Urinary bladder (tissue), 4 donors: ENCODE data around the gene ATP2A3. TPM values are rescaled to one million over a fixed set of nuclear protein-coding genes. Genes with fewer than 3 reads are reported as not detected.

Experiments
- DNase-seq: peaks from one replicate; pipeline ENCODE4 v3.0.0-alpha.2; 2015; ENCODE audit errors: extremely low spot score
- H3K27ac ChIP-seq: one replicate; pipeline ENCODE4 v1.5.1; 2013; ENCODE audit warnings: low read depth, mild to moderate bottlenecking, moderate library complexity
- H3K36me3 ChIP-seq: one replicate; pipeline ENCODE4 v1.6.1; 2013; ENCODE audit warnings: mild to moderate bottlenecking, moderate library complexity; ENCODE audit not compliant: insufficient read depth
- H3K4me1 ChIP-seq: one replicate; pipeline ENCODE4 v1.6.1; 2013; ENCODE audit warnings: mild to moderate bottlenecking, moderate library complexity; ENCODE audit not compliant: insufficient read depth
- H3K4me3 ChIP-seq: one replicate; pipeline ENCODE4 v1.5.1; 2013; ENCODE audit warnings: low read depth, low read length
- WGBS: extraction: QIAGEN DNeasy Blood & Tissue Kit; methylation state at CpG from one replicate; pipeline ENCODE4 v1.1.7; 2013; 5-methylcytosine and 5-hydroxymethylcytosine counted together
- polyA plus RNA-seq: library from polyadenylated mRNA; stranded (reverse); fragments of 200-250 nt; gene quantifications from one replicate; pipeline ENCODE4 v1.2.3, GENCODE V29; 2013
- total RNA-seq: library from RNA; depleted of rRNA; stranded (reverse); fragments of >200 nt; gene quantifications from one replicate; pipeline ENCODE4 v1.2.3, GENCODE V29; 2014
- donor health status: healthy with polysubstance abuse.
- donor health status: healthy.

ATP2A3 gene
- total and polyA plus RNA-seq, 2 donors: 7.1 to 28.1 TPM

DNA sequence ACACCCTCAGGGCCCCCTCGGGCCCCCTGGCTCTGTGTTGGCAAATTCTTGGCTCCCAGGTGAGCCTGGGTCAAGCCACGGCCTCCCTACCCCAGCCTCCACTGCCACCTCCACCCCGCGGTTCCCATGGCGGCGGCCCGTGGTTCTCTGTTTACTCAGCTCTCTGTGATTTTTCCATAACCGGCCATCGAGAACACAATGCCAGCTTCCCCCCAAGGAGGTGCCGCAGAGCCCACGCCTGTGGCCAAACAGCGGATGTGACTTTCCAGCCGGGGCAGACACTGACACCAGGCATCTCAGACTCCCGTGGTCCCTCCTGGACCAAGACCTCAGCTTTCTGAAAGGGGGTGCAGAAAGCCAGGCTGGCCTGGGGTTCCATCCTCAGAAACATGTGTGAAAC is 21.6 kb upstream of the ATP2A3 start:
- Histone ChIP-seq H3K36me3 (no peaks in the 10 kb centered on the region), H3K4me1 (no peaks in the 10 kb centered on the region), H3K4me3 (no peak overlapping the region), H3K27ac (no peak overlapping the region)
- WGBS: 67% methylated on average over 14 of the region's 14 CpGs
- DNase-seq: no peak

DNA sequence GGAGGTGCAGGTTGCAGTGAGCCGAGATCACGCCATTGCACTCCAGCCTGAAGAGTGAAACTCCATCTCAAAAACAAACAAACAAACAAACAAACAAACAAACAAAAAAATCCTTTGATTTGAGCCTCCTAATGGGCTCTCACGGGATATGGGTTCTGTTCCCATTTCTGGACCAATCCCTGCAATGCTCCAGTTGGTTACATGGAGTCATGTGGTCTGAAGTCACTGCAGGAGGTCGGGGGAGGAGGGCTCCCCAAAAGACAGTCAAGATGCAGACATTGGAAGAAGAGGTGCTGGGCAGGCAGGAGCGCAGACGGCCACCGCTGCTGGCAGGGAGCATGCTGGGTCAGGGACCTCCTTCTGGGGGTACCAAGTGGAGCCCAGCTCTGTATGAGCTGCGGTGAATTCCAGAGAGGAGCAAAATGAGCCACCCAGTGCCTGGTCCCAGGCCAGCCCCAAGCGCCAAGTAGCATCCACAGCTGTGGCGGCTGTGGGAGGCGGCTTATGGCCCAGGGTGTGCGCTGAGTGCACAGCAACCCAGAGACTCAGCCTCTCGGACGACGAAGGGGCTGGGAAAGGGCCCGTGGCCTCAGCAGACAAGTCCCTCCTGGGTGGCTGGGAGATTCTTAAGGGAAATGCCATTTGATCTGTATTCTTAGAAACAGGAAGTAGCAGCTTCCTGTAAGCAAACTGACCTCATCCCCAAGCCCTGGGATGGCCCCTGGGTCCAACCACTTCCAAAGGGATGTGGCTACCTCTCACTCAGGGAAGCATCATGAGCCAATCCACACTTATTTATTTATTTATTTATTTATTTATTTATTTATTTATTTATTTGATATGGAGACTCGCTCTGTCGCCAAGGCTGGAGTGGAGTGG is 19.6 kb upstream of the ATP2A3 start:
- no peak for DNase-seq
- no peaks in the 10 kb centered on the region for H3K4me1 ChIP-seq
- H3K36me3 ChIP-seq: no peaks in the 10 kb centered on the region
- no peak overlapping the region for H3K4me3 ChIP-seq
- no peak overlapping the region for H3K27ac ChIP-seq
- 77% methylated on average over 18 of the region's 18 CpGs for WGBS

GRCh38 chr17:3982541-3983017 is 18.3 kb upstream of the ATP2A3 start:
- no peak overlapping the region for H3K4me3 ChIP-seq
- no peak for DNase-seq
- H3K36me3 ChIP-seq: no peaks in the 10 kb centered on the region
- 86% methylated on average over 8 of the region's 8 CpGs for WGBS
- H3K4me1 ChIP-seq: no peaks in the 10 kb centered on the region
- no peak overlapping the region for H3K27ac ChIP-seq

DNA sequence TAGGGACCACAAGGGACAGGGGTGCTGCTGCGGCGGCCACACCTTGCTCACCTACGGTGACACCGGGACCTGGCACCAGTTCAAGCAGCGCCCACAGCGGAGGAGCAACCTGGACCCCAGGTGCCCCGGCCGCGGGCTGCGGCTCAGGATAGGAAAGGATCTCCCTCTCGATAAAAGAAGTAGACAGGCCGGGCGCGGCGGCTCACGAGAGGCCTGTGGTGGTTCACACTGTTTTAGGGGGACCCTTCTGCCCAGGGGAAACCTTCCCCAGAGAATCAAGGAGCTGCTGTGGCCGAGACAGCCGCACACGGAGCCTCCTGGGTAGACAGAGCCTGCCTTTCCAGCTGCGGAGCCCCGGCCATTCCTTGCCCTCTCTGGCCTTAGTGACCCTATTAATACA is 17.9 kb upstream of the ATP2A3 start:
- Histone ChIP-seq H3K27ac (no peak overlapping the region), H3K4me1 (no peaks in the 10 kb centered on the region), H3K4me3 (no peak overlapping the region), H3K36me3 (no peaks in the 10 kb centered on the region)
- DNase-seq: no peak
- 89% methylated on average over 21 of the region's 21 CpGs for WGBS

GRCh38 chr17:3981455-3981854 is 17.2 kb upstream of the ATP2A3 start:
- no peaks in the 10 kb centered on the region for H3K4me1 ChIP-seq
- H3K36me3 ChIP-seq: no peaks in the 10 kb centered on the region
- H3K4me3 ChIP-seq: no peak overlapping the region
- H3K27ac ChIP-seq: no peak overlapping the region
- no peak for DNase-seq
- 77% methylated on average over 23 of the region's 23 CpGs for WGBS

- H3K27ac ChIP-seq: no peak overlapping the region
- 81% methylated on average over 19 of the region's 19 CpGs for WGBS
- DNase-seq: no peak
- no peaks in the 10 kb centered on the region for H3K4me1 ChIP-seq
- H3K4me3 ChIP-seq: no peak overlapping the region
- H3K36me3 ChIP-seq: no peaks in the 10 kb centered on the region
These were observed 16.3 kb upstream of the ATP2A3 start for GRCh38 chr17:3980381-3981014.

DNA sequence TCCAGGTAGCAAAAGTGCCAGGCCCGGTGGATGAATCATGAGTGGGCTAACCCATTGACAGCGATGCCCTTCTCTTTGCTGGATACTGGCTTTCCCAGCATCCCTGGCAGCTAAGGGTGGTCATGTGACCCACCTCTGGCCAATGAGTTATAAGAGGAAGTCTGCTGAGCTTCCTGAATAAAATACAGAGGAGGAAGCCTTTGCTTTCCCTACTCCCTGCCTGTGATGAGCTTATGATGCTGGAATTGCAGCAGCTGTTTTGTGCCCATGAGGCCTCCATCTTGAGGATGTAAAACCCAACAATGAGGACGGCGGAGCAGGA is 15.0 kb upstream of the ATP2A3 start:
- 97% methylated on average over 4 of the region's 4 CpGs for WGBS
- Histone ChIP-seq H3K4me1 (no peaks in the 10 kb centered on the region), H3K27ac (no peak overlapping the region), H3K36me3 (no peaks in the 10 kb centered on the region), H3K4me3 (no peak overlapping the region)
- DNase-seq: no peak

DNA sequence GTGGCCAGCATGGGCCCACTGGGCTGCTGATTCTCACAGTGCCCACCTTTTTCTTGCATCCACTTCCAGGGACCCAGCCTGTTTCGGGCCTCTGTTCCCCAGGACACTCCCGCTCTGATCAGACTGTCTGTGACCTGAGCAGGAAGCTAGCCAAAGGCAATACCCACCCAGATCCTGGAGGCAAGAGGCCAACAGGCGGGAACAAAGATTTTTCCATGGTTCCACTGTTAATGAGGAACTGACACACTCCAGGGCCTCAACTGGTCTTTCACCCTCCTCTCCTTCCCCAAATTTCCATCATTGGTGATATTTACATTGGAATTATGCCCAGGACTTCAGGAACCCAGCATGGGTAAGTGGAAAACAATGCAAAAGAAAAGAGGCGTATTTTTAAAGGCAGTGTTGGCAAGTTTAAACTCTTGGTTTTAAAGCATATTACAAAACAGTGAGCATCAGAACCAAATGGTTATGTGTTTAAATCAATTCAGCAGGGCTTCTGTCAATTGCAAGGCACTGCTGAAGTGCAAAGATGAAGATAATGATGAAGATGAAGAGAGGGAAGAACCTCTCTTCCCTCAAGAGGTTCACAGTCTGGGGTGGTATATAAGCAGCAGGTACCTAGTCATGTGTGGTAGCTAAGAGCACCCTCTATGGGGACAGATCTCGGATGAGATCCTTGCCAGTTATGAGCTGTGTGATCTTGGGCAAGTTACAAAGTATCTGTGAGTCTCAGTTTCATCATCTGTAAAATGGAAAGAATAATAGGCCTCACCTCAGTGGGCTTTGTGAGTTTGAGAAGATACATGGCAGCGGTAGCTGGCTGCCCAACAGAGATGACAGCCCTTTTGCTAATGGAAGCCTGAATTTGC is 14.4 kb upstream of the ATP2A3 start:
- no peaks in the 10 kb centered on the region for H3K36me3 ChIP-seq
- no peak for DNase-seq
- H3K4me3 ChIP-seq: no peak overlapping the region
- H3K27ac ChIP-seq: no peak overlapping the region
- no peaks in the 10 kb centered on the region for H3K4me1 ChIP-seq
- 88% methylated on average over 6 of the region's 6 CpGs for WGBS

DNA sequence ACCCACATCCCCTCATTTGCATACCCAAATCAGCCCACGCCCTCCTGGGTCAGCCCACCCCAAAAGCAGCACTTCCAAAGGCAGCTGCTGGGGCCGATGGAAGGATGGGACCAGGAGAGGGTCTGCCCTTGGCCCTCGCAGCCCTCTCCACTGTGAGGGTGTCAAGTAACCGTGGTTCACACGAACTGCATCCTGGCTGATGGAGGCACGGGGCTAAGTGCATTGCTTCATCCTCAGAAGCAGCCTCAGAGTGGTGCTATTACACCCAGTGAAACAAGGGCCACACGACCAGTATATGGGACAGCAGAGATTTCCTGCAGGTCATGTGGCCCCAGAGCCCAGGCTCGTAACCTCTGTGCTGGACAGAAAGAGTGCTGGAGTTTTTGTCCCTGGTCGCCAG is 13.2 kb upstream of the ATP2A3 start:
- H3K4me1 ChIP-seq: no peaks in the 10 kb centered on the region
- WGBS: 67% methylated on average over 9 of the region's 9 CpGs
- no peak overlapping the region for H3K27ac ChIP-seq
- no peak overlapping the region for H3K4me3 ChIP-seq
- no peaks in the 10 kb centered on the region for H3K36me3 ChIP-seq
- no peak for DNase-seq

GRCh38 chr17:3976675-3977171 is 12.5 kb upstream of the ATP2A3 start:
- Histone ChIP-seq H3K36me3 (no peaks in the 10 kb centered on the region), H3K27ac (no peak overlapping the region), H3K4me1 (no peaks in the 10 kb centered on the region), H3K4me3 (no peak overlapping the region)
- no peak for DNase-seq
- WGBS: 48% methylated on average over 17 of the region's 17 CpGs

DNA sequence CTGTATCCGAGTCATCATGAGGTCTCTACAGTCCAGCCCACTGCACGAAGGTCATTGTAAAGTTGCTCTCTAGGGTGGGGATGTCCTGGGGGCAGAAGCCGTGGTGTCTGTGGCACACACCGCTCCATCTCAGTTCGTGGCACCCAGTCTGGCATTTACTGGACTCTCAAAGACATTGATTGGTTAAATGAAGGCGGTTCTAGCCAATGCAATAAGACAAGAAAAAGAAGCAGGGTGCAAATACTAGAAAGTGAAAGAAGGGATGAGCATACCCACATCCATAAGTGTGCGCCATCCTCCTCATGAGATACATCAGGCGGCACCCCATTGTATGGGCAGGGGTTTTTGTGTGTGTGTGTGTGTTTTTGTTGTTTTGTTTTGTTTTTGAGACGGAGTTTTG is 10.7 kb upstream of the ATP2A3 start:
- Histone ChIP-seq H3K27ac (no peak overlapping the region), H3K4me1 (no peaks in the 10 kb centered on the region), H3K4me3 (no peak overlapping the region), H3K36me3 (no peaks in the 10 kb centered on the region)
- WGBS: 96% methylated on average over 9 of the region's 9 CpGs
- DNase-seq: no peak

- no peak overlapping the region for H3K4me3 ChIP-seq
- no peak for DNase-seq
- no peaks in the 10 kb centered on the region for H3K4me1 ChIP-seq
- 77% methylated on average over 15 of the region's 15 CpGs for WGBS
- H3K36me3 ChIP-seq: no peaks in the 10 kb centered on the region
- H3K27ac ChIP-seq: no peak overlapping the region
These were observed 10.0 kb upstream of the ATP2A3 start for GRCh38 chr17:3974138-3974687.

DNA sequence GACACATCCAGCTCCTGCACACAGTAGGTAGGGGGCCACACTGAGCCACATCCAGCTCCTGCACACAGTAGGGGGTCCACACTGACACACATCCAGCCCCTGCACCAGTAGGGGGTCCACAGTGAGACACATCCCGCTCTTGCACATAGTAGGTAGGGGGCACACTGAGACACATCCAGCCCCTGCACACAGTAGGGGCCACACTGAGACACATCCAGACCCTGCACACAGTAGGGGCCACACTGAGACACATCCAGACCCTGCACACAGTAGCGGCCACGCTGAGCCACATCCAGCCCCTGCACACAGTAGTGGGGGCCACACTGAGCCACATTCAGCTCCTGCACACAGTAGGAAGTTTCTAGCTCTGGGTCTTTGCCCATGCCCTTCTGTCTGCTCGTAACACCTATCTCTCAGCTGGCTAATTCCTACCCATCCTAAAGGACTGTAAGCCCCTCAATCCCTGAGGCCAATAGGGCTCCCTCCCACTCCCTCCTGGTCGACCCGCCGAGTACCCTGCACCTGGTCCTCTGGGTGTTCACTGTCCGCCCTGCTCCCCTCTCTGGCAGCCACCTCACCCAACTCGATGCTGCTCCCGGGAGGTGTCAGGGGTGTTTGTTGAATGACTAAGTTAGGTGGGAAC is 9.4 kb upstream of the ATP2A3 start:
- H3K27ac ChIP-seq: no peak overlapping the region
- no peak overlapping the region for H3K4me3 ChIP-seq
- no peak for DNase-seq
- no peaks in the 10 kb centered on the region for H3K4me1 ChIP-seq
- no peaks in the 10 kb centered on the region for H3K36me3 ChIP-seq
- WGBS: 87% methylated on average over 10 of the region's 10 CpGs
